HFF-Myc (cell line): Measurements from ENCODE around the gene LMX1B.
"Not testable (repeated sequence)": the region's sequence is repeated elsewhere in the genome, so short reads cannot be mapped to it uniquely, and the experiment has no call there.

Experiments
- DNase-seq: peaks from one replicate; pipeline ENCODE4 v3.0.0-alpha.2; 2011; ENCODE audit warnings: low read depth; ENCODE audit errors: extremely low read depth
- H3K4me3 ChIP-seq: replicated peaks from 2 replicates; pipeline ENCODE4 v1.5.1; 2011; ENCODE audit warnings: low read depth, mild to moderate bottlenecking, control low read depth, low read length
- TF ChIP-seq, protein P1 (sequence below): IDR thresholded peaks from 2 replicates; pipeline ENCODE4 v1.5.1; 2012; ENCODE audit warnings: mild to moderate bottlenecking, low read depth, low read length, control low read depth; ENCODE audit errors: missing control alignments

Gene LMX1B

DNA sequence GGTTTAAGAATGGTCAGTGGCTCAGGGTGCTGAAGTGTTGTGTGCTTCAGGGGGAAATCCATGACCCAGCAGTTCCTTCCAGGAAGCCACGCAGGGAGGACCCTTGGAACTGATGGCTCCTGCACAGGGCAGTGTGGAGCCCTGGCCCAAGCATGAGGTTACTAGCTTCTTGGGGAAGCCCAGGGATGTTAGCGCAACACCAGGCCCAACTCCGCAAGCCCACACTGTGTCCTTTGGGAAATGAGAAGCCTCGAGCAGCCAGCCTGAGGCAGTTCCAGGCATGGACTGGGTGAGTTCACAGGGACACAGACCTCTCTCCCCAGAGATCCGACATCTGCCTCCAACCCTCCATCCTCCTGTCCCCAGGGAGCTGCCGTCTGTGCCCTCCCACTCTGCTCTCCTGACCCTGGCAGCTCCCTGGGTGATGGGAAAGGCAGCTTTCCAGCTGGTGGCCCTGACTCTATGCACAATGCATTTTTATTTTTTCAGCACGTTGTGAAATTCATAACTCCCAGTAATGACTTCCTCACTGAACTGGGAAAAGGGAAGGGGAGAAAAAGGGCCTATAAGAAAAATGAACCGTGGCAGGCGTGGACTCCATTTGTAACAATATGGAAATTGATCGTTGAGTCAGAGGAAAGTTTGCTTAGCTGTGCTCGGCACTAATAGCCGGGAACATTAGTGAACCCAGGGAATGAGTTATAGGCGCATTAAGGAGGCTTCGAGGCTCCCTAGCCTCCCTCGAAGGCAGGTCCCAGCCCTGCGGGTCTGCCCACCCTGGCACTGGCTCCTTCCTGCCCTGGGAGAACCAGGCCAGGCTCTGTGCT, 34.1 kb downstream of the LMX1B start:
- no peak for DNase-seq
- H3K4me3 ChIP-seq = no peak overlapping the region
- TF ChIP-seq, protein P1, sequence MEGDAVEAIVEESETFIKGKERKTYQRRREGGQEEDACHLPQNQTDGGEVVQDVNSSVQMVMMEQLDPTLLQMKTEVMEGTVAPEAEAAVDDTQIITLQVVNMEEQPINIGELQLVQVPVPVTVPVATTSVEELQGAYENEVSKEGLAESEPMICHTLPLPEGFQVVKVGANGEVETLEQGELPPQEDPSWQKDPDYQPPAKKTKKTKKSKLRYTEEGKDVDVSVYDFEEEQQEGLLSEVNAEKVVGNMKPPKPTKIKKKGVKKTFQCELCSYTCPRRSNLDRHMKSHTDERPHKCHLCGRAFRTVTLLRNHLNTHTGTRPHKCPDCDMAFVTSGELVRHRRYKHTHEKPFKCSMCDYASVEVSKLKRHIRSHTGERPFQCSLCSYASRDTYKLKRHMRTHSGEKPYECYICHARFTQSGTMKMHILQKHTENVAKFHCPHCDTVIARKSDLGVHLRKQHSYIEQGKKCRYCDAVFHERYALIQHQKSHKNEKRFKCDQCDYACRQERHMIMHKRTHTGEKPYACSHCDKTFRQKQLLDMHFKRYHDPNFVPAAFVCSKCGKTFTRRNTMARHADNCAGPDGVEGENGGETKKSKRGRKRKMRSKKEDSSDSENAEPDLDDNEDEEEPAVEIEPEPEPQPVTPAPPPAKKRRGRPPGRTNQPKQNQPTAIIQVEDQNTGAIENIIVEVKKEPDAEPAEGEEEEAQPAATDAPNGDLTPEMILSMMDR = no peak

DNA sequence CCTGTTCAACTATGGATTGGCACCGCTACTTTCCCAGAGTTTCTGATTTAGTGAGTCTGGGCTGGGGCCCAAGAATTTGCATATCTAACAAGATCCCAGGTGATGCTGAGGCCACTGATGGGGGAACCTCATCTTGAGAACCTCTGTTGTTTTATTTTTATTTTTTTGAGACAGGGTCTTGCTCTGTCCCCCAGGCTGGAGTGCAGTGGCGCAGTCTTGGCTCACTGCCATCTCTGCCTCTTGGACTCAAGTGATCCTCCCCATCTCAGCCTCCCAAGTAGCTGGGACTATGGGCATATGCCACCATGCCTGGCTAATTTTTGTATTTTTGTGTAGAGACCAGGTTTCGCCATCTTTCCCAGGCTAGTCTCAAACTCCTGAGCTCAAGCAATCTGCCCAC, 35.7 kb downstream of the LMX1B start:
- no peak for DNase-seq
- TF ChIP-seq, protein P1 = no peak
- H3K4me3 ChIP-seq = no peak overlapping the region

DNA sequence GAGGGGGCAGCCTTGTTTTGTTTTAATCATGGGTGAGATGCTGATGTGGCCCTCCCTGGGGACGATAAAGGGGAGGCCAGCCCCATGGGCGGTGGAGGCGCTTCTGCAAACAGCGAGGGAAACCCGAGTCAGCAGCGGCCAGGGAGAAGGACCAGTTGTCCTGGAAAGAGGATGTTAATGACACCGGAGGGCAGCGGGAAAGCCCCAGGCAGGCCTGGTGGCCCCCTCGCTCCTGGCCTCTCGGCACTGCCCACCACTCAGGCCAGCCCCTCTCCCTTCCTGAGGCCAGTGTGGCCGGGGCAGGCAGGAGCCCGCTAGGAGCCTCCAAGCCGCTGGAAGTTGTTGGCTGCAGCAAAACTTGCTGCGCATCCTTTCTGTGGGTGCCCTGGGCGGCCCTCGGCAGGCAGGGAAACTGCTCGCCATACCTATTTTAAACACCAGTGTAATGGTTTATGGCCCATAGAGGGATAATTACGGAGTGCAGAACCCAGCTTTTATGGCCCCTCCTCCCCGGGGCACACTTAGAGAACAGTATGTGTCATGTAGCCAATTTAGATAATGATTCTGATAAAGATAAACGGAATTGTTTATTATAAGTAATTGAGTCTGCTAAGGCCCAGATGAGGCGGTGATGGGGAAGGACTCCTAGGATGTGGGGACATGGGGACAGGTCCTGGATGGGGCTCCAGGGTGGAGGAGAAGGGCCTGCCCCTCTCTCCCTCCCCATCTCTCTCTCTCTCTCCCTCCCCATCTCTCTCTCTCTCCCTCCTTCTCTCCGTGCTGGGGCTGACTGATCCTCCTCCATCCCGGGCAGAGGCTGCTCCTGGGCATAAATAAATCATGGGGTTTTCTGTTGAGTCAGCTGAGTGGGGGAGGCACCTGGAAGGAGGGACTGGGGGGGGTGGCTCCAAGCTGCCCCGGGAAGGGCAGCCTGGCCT, 36.9 kb downstream of the LMX1B start:
- no peak overlapping the region for H3K4me3 ChIP-seq
- TF ChIP-seq, protein P1 = no peak
- DNase-seq = no peak

DNA sequence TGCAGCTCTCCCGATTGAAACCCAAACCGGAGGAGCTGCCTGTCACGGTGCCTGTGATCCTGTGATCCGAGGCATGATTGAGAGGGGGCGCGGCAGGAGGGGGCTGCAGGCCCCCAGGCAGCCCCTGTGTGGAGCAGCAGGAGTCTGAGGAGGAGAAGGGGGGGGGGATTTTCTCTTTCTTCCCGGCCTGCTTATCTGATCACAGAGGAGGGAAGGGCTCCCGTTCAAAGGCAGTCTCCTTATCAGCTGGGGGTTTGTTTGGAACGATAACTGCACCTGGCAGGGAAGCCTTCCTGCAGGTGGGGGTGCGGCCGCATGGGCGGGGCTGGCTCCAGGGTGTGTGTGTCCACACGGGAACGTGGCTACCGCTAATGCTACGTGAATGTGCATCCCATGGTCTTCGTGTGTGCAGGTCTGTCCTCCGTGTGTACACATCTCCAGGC, 38.4 kb downstream of the LMX1B start:
- H3K4me3 ChIP-seq = no peak overlapping the region
- TF ChIP-seq, protein P1 = no peak
- DNase-seq = no peak

DNA sequence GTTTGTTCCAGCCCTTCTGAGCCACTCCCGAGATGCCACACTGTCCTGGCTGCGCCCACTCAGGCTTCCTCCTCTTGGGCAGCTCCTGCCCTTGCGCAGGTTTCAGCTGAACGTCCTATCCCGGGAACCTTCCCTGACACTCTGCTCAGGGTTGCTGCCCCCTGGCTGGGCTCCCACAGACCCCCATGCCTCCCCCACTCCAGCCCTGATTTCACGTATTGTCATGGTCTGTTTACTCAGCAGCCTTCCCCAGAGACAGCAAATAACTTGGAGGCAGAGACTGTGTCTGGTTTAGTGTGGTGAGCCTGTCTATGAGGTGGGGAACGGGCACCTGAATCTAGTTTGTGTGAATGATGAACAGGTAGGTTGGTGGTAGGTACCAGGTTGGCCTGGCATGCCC, 40.4 kb downstream of the LMX1B start:
- no peak overlapping the region for H3K4me3 ChIP-seq
- TF ChIP-seq, protein P1 = no peak
- no peak for DNase-seq

DNA sequence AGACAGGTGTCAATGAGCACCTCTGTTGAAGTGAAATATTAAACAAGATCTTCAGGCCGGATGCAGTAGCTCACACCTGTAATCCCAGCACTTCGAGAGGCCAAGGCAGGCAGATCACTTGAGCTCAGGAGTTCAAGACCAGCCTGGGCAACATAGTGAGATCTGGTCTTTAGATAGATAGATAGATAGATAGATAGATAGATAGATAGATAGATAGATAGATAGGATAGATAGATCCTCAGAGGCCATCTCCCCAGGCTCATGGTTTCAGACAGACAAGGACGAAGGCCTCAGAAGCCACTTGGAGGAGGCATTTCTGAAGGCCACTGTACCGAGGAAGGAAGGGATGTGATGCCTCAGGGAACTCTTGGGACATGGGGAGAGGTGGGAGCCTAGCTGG, 42.5 kb downstream of the LMX1B start:
- DNase-seq, H3K4me3 ChIP-seq: not testable (repeated sequence)
